SU-DHL-6 (cell line): Measurements from ENCODE around the gene NACC1.

Experiments used
- H2AFZ ChIP-seq: fragments of 200-600 bp; sonication (generic); 2 replicates; pipeline ENCODE4 v1.6.1; 2014; ENCODE audit warnings: low read depth, mild to moderate bottlenecking, moderate library complexity, mixed read lengths, antibody characterized with exemption, low read length; ENCODE audit not compliant: severe bottlenecking
- H3F3A ChIP-seq: fragments of 200-600 bp; shearing (Covaris generic); 2 replicates; pipeline ENCODE4 v1.6.0; 2016; ENCODE audit warnings: antibody characterized with exemption, mild to moderate bottlenecking; ENCODE audit not compliant: insufficient read depth
- H3K27ac ChIP-seq: fragments of 200-600 bp; sonication (generic); 2 replicates; pipeline ENCODE4 v1.5.1; 2016; ENCODE audit warnings: low read depth, mild to moderate bottlenecking, low read length, moderate library complexity, mixed read lengths
- H3K27me3 ChIP-seq: fragments of 200-600 bp; sonication (generic), shearing (Covaris generic); 2 replicates; pipeline ENCODE4 v1.6.0; 2014; ENCODE audit warnings: mild to moderate bottlenecking, low read length
- H3K36me3 ChIP-seq: fragments of 200-600 bp; sonication (generic); 2 replicates; pipeline ENCODE4 v1.6.1; 2014; ENCODE audit warnings: mild to moderate bottlenecking, low read length, mixed read lengths
- H3K4me2 ChIP-seq: fragments of 300-600, 200-600 bp; shearing (Covaris generic), sonication (generic); 2 replicates; pipeline ENCODE4 v1.6.0; 2014; ENCODE audit warnings: low read length, low read depth, mild to moderate bottlenecking; ENCODE audit not compliant: poor library complexity, severe bottlenecking
- H3K4me3 ChIP-seq: fragments of 200-600 bp; sonication (generic); 2 replicates; pipeline ENCODE4 v1.5.1; 2014; ENCODE audit warnings: antibody characterized with exemption, low read length, mild to moderate bottlenecking, mixed read lengths; ENCODE audit not compliant: insufficient read depth, poor library complexity, severe bottlenecking
- H3K79me2 ChIP-seq: fragments of 200-600 bp; sonication (generic); 2 replicates; pipeline ENCODE4 v1.6.1; 2014; ENCODE audit warnings: mild to moderate bottlenecking, low read length, moderate library complexity; ENCODE audit not compliant: insufficient read depth
- H3K9ac ChIP-seq: fragments of 200-600 bp; sonication (generic); 2 replicates; pipeline ENCODE4 v1.7.0; 2014; ENCODE audit warnings: mild to moderate bottlenecking, low read length
- H3K9me2 ChIP-seq: fragments of 200-600 bp; sonication (generic); replicated peaks from 2 replicates; pipeline ENCODE4 v1.6.1; 2014; ENCODE audit warnings: low read length; ENCODE audit not compliant: insufficient read depth
- H3K9me3 ChIP-seq: fragments of 200-600 bp; sonication (generic); 2 replicates; pipeline ENCODE4 v1.6.1; 2014; ENCODE audit warnings: low read length, mixed read lengths; ENCODE audit not compliant: insufficient read depth
- H4K20me1 ChIP-seq: fragments of 200-600 bp; sonication (generic); 2 replicates; pipeline ENCODE4 v1.6.1; 2014; ENCODE audit warnings: low read depth, mild to moderate bottlenecking, antibody characterized with exemption, low read length, moderate library complexity, mixed read lengths
- CTCF ChIP-seq: fragments of 200-600 bp; sonication (generic); IDR thresholded peaks from one replicate; pipeline ENCODE4 v1.5.1; 2017; ENCODE audit warnings: antibody characterized with exemption, mild to moderate bottlenecking, low read length, moderate library complexity; ENCODE audit not compliant: insufficient read depth, poor library complexity, severe bottlenecking
- EZH2phosphoT487 ChIP-seq: fragments of 200-600 bp; sonication (generic), shearing (Covaris generic); conservative IDR thresholded peaks from 2 replicates; pipeline ENCODE4 v1.6.1; 2018; ENCODE audit warnings: mild to moderate bottlenecking, antibody characterized with exemption, low read length, moderate library complexity, mixed read lengths

Gene NACC1

GRCh38 chr19:13132471-13133180 is 14.6 kb downstream of the NACC1 start:
- H3K4me3 ChIP-seq = no peak overlapping the region
- no peak overlapping the region for H3K9ac ChIP-seq
- no peaks in the 10 kb centered on the region for H3K27me3 ChIP-seq
- no peaks in the 10 kb centered on the region for H3K36me3 ChIP-seq
- no peak overlapping the region for H3K4me2 ChIP-seq
- H3K9me3 ChIP-seq = no peaks in the 10 kb centered on the region
- no peak overlapping the region for H3K27ac ChIP-seq
- no peak for TF ChIP-seq EZH2phosphoT487
- TF ChIP-seq CTCF = no peak
- no peaks in the 10 kb centered on the region for H3F3A ChIP-seq
- H3K79me2 ChIP-seq = peaks cover 36% of the 10 kb centered on the region
- H3K9me2 ChIP-seq = no peaks in the 10 kb centered on the region
- H4K20me1 ChIP-seq = peaks cover 5% of the 10 kb centered on the region; the same call in 1 of the 2 replicates
- no peak overlapping the region for H2AFZ ChIP-seq

GRCh38 chr19:13133241-13133870 is 15.3 kb downstream of the NACC1 start:
- peaks cover 5% of the 10 kb centered on the region; the same call in 1 of the 2 replicates for H4K20me1 ChIP-seq
- no peak overlapping the region for H3K27ac ChIP-seq
- H3F3A ChIP-seq = no peaks in the 10 kb centered on the region
- peaks cover 29% of the 10 kb centered on the region for H3K79me2 ChIP-seq
- H3K9ac ChIP-seq = no peak overlapping the region
- H3K4me3 ChIP-seq = no peak overlapping the region
- no peak overlapping the region for H2AFZ ChIP-seq
- no peaks in the 10 kb centered on the region for H3K9me3 ChIP-seq
- H3K27me3 ChIP-seq = no peaks in the 10 kb centered on the region
- TF ChIP-seq CTCF (no peak), EZH2phosphoT487 (no peak)
- no peak overlapping the region for H3K4me2 ChIP-seq
- H3K36me3 ChIP-seq = no peaks in the 10 kb centered on the region
- H3K9me2 ChIP-seq = no peaks in the 10 kb centered on the region

GRCh38 chr19:13134626-13135025 is 16.6 kb downstream of the NACC1 start:
- no peak overlapping the region for H3K9ac ChIP-seq
- H3K27me3 ChIP-seq = no peaks in the 10 kb centered on the region
- no peak overlapping the region for H3K27ac ChIP-seq
- H4K20me1 ChIP-seq = peaks cover 5% of the 10 kb centered on the region; the same call in 1 of the 2 replicates
- no peak overlapping the region for H3K4me3 ChIP-seq
- no peaks in the 10 kb centered on the region for H3K9me2 ChIP-seq
- H3F3A ChIP-seq = no peaks in the 10 kb centered on the region
- no peaks in the 10 kb centered on the region for H3K9me3 ChIP-seq
- H2AFZ ChIP-seq = no peak overlapping the region
- TF ChIP-seq CTCF (no peak), EZH2phosphoT487 (no peak)
- H3K4me2 ChIP-seq = no peak overlapping the region
- no peaks in the 10 kb centered on the region for H3K36me3 ChIP-seq
- H3K79me2 ChIP-seq = peaks cover 17% of the 10 kb centered on the region; the same call in 1 of the 2 replicates
